H9 (cell line): ENCODE measurements around the gene LZTS3. TPM values are rescaled to one million over a fixed set of nuclear protein-coding genes. Genes with fewer than 3 reads are reported as not detected.
"Not testable (repeated sequence)": the region's sequence is repeated elsewhere in the genome, so short reads cannot be mapped to it uniquely, and the experiment has no call there.

ENCODE experiments used
- DNase-seq: peaks from one replicate; pipeline ENCODE4 v3.0.0-alpha.2; 2017
- H2AFZ ChIP-seq: one replicate; pipeline ENCODE4 v1.6.1; 2013; ENCODE audit warnings: mild to moderate bottlenecking, low read length, control low read depth, moderate library complexity
- H2AK5ac ChIP-seq: 2 replicates; pipeline ENCODE4 v1.6.1; 2013; ENCODE audit warnings: low read length, control low read depth, mixed read lengths; ENCODE audit not compliant: insufficient read length
- H2BK120ac ChIP-seq: one replicate; pipeline ENCODE4 v1.6.1; 2013; ENCODE audit warnings: low read depth, mild to moderate bottlenecking, low read length, control low read depth, inconsistent platforms; ENCODE audit not compliant: poor library complexity, severe bottlenecking
- H2BK12ac ChIP-seq: 2 replicates; pipeline ENCODE4 v1.6.1; 2013; ENCODE audit warnings: low read length, control low read depth, mixed read lengths, low read depth; ENCODE audit not compliant: insufficient read length
- H2BK15ac ChIP-seq: 2 replicates; pipeline ENCODE4 v1.6.1; 2013; ENCODE audit warnings: low read depth, low read length, control low read depth
- H2BK20ac ChIP-seq: one replicate; pipeline ENCODE4 v1.6.1; 2013; ENCODE audit warnings: low read depth, mild to moderate bottlenecking, low read length, control low read depth, inconsistent platforms; ENCODE audit not compliant: poor library complexity, severe bottlenecking
- H2BK5ac ChIP-seq: 2 replicates; pipeline ENCODE4 v1.6.1; 2013; ENCODE audit warnings: low read length, control low read depth, mixed read lengths; ENCODE audit not compliant: insufficient read length
- H3K14ac ChIP-seq: 2 replicates; pipeline ENCODE4 v1.6.1; 2013; ENCODE audit warnings: low read length, control low read depth; ENCODE audit not compliant: insufficient read depth
- H3K18ac ChIP-seq: 2 replicates; pipeline ENCODE4 v1.6.1; 2013; ENCODE audit warnings: low read depth, mild to moderate bottlenecking, mixed read lengths, low read length, control low read depth; ENCODE audit not compliant: insufficient read length
- H3K23ac ChIP-seq: 2 replicates; pipeline ENCODE4 v1.6.1; 2013; ENCODE audit warnings: low read length, control low read depth, mixed read lengths, low read depth; ENCODE audit not compliant: insufficient read length
- H3K23me2 ChIP-seq: 2 replicates; pipeline ENCODE4 v1.6.1; 2013; ENCODE audit warnings: low read depth, mild to moderate bottlenecking, mixed read lengths, low read length, control low read depth; ENCODE audit not compliant: insufficient read length, poor library complexity, severe bottlenecking
- H3K27ac ChIP-seq: 2 replicates; pipeline ENCODE4 v1.5.1; 2013; ENCODE audit warnings: low read length, control low read depth, mixed read lengths, low read depth; ENCODE audit not compliant: insufficient read length
- H3K27me3 ChIP-seq: 2 replicates; pipeline ENCODE4 v1.6.1; 2013; ENCODE audit warnings: low read length, control low read depth, inconsistent platforms; ENCODE audit not compliant: insufficient read depth
- H3K4ac ChIP-seq: 2 replicates; pipeline ENCODE4 v1.6.1; 2013; ENCODE audit warnings: low read depth, mild to moderate bottlenecking, control low read depth, inconsistent platforms, low read length, moderate library complexity
- H3K4me1 ChIP-seq: 2 replicates; pipeline ENCODE4 v1.6.1; 2013; ENCODE audit warnings: low read length, control low read depth, inconsistent platforms; ENCODE audit not compliant: insufficient read depth
- H3K4me2 ChIP-seq: 2 replicates; pipeline ENCODE4 v1.6.1; 2013; ENCODE audit warnings: low read length, control low read depth, mixed read lengths; ENCODE audit not compliant: insufficient read length, insufficient read depth
- H3K56ac ChIP-seq: 2 replicates; pipeline ENCODE4 v1.6.1; 2013; ENCODE audit warnings: low read depth, mild to moderate bottlenecking, mixed read lengths, low read length, control low read depth; ENCODE audit not compliant: insufficient read length
- H3K79me1 ChIP-seq: 2 replicates; pipeline ENCODE4 v1.6.1; 2013; ENCODE audit warnings: low read depth, mild to moderate bottlenecking, moderate library complexity, low read length, control low read depth, inconsistent platforms; ENCODE audit not compliant: insufficient read depth, poor library complexity, severe bottlenecking
- H3K79me2 ChIP-seq: 2 replicates; pipeline ENCODE4 v1.6.1; 2013; ENCODE audit warnings: low read length, control low read depth, inconsistent platforms; ENCODE audit not compliant: insufficient read depth
- H3K9ac ChIP-seq: 2 replicates; pipeline ENCODE4 v1.6.1; 2013; ENCODE audit warnings: low read length, control low read depth, mixed read lengths; ENCODE audit not compliant: insufficient read length; ENCODE audit errors: extremely low read depth
- H3K9me3 ChIP-seq: one replicate; pipeline ENCODE4 v1.6.1; 2013; ENCODE audit warnings: low read depth, low read length, inconsistent platforms; ENCODE audit not compliant: control insufficient read depth
- H3T11ph ChIP-seq: one replicate; pipeline ENCODE4 v1.6.1; 2013; ENCODE audit warnings: mild to moderate bottlenecking, low read length, control low read depth, inconsistent platforms
- H4K20me1 ChIP-seq: one replicate; pipeline ENCODE4 v1.6.1; 2013; ENCODE audit not compliant: control insufficient read depth, insufficient read length, insufficient read depth
- H4K5ac ChIP-seq: 2 replicates; pipeline ENCODE4 v1.6.1; 2013; ENCODE audit warnings: low read depth, mild to moderate bottlenecking, mixed read lengths, low read length, control low read depth; ENCODE audit not compliant: insufficient read length
- H4K8ac ChIP-seq: replicated peaks from 2 replicates; pipeline ENCODE4 v1.6.1; 2013; ENCODE audit warnings: low read length, control low read depth, mixed read lengths, low read depth; ENCODE audit not compliant: insufficient read length
- H4K91ac ChIP-seq: 2 replicates; pipeline ENCODE4 v1.6.1; 2013; ENCODE audit warnings: low read depth, mild to moderate bottlenecking, moderate library complexity, mixed read lengths, low read length, control low read depth; ENCODE audit not compliant: insufficient read length
- H3K27ac Mint-ChIP-seq, 3 experiments: 2 replicates in 2 of 3; 3 replicates in 1 of 3; pipeline ENCODE4 v1.8.0; 2020 to 2021; ENCODE audit warnings: mixed read lengths in 3 of 3, mild to moderate bottlenecking in 1 of 3, moderate library complexity in 1 of 3
- H3K27me3 Mint-ChIP-seq: 2 replicates; pipeline ENCODE4 v1.8.0; 2021; ENCODE audit warnings: low read depth, mild to moderate bottlenecking, moderate library complexity, mixed read lengths
- H3K36me3 Mint-ChIP-seq, 3 experiments: 2 replicates in 2 of 3; 3 replicates in 1 of 3; pipeline ENCODE4 v1.8.0; 2020 to 2021; ENCODE audit warnings: low read depth in 3 of 3, mixed read lengths in 3 of 3; ENCODE audit not compliant: insufficient read depth in 1 of 3
- H3K4me1 Mint-ChIP-seq, 2 experiments: 2 replicates each; pipeline ENCODE4 v1.8.0; 2020; ENCODE audit warnings: mixed read lengths in 2 of 2
- H3K4me3 Mint-ChIP-seq, 2 experiments: 2 replicates in 1 of 2; 3 replicates in 1 of 2; pipeline ENCODE4 v1.8.0; 2020 to 2021; ENCODE audit warnings: mild to moderate bottlenecking in 2 of 2, mixed read lengths in 2 of 2, moderate library complexity in 1 of 2
- H3K9me3 Mint-ChIP-seq, 2 experiments: 2 replicates in 1 of 2; 3 replicates in 1 of 2; pipeline ENCODE4 v1.8.0; 2020; ENCODE audit warnings: mild to moderate bottlenecking in 2 of 2, mixed read lengths in 2 of 2, moderate library complexity in 1 of 2
- CTCF ChIP-seq: fragments of 200-600 bp; sonication (generic); conservative IDR thresholded peaks from 3 replicates; pipeline ENCODE4 v1.8.0; 2021; ENCODE audit warnings: antibody characterized with exemption, mild to moderate bottlenecking
- WGBS: extraction: QIAGEN DNeasy Blood & Tissue Kit; methylation state at CpG from one replicate; pipeline ENCODE4 v1.1.7; 2013; ENCODE audit warnings: missing lambda C conversion rate, low lambda C conversion rate, mixed read lengths; ENCODE audit not compliant: insufficient read length; ENCODE audit errors: extremely low coverage; 5-methylcytosine and 5-hydroxymethylcytosine counted together
- total RNA-seq: library from RNA; stranded (reverse); gene quantifications from 2 replicates; pipeline ENCODE4 v1.2.1, GENCODE V29; 2021

The LZTS3 gene
- total RNA-seq, 1 experiment from 2014 or later, result 20.8 TPM

- Histone ChIP-seq H2AK5ac (no peak overlapping the region), H3K23me2 (no peaks in the 10 kb centered on the region), H3K14ac (no peak overlapping the region), H3T11ph (no peak overlapping the region), H3K18ac (no peak overlapping the region), H3K23ac (no peak overlapping the region), H4K20me1 (no peaks in the 10 kb centered on the region), H3K56ac (no peak overlapping the region), H2AFZ (no peak overlapping the region), H2BK5ac (no peak overlapping the region), H3K4ac (no peak overlapping the region), H2BK20ac (no peak overlapping the region), H2BK120ac (no peak overlapping the region), H3K4me2 (no peak overlapping the region), H4K8ac (no peak overlapping the region), H3K9ac (no peak overlapping the region), H3K4me1 (no peaks in the 10 kb centered on the region), H3K9me3 (no peaks in the 10 kb centered on the region), H3K79me1 (no peaks in the 10 kb centered on the region), H3K27me3 (no peaks in the 10 kb centered on the region), H3K27ac (no peak overlapping the region), H4K5ac (no peak overlapping the region), H3K79me2 (no peaks in the 10 kb centered on the region), H4K91ac (no peak overlapping the region), H2BK12ac (no peak overlapping the region), H2BK15ac (no peak overlapping the region)
- Mint-ChIP-seq H3K9me3 (no peaks in the 10 kb centered on the region), H3K4me1 (no peaks in the 10 kb centered on the region; a peak in 1 of 4 replicates), H3K4me3 (no peak overlapping the region), H3K36me3 (peaks cover 30 to 47% (median 39%) of the 10 kb centered on the region in 3 experiments; a peak in 6 of 7 replicates), H3K27ac (peak overlapping the region in 2 of 3 experiments; percentile 61 to 88; a peak in 3 of 7 replicates), H3K27me3 (no peaks in the 10 kb centered on the region)
- TF ChIP-seq CTCF, result no peak
- no CpG with 5 or more reads among the region's 3 CpGs for WGBS
- no peak for DNase-seq
Observed at GRCh38 chr20:3188823-3189413, 15.6 kb upstream of the LZTS3 start.

DNA sequence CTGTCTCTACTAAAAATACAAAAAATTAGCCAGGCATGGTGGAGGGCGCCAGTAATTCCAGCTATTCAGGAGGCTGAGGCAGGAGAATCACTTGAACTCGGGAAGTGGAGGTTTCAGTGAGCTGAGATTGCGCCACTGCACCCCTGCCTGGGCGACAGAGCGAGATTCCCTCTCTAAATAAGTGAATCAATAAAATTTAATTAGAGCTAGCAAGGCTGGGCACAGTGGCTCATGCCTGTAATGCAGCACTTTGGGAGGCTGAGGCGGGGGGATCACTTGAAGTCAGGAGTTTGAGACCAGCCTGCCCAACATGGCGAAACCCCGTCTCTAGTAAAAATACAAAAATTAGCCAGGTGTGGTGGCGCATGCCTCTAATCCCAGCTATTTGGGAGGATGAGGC is 14.5 kb upstream of the LZTS3 start:
- not testable (repeated sequence) for H3K9me3 Mint-ChIP-seq, H3K4me3 Mint-ChIP-seq, H4K20me1 ChIP-seq, H3T11ph ChIP-seq, H3K18ac ChIP-seq, H2BK120ac ChIP-seq, H3K79me2 ChIP-seq, H3K4me2 ChIP-seq, DNase-seq, H2BK20ac ChIP-seq, H3K27ac ChIP-seq, H3K4me1 Mint-ChIP-seq, H3K56ac ChIP-seq, H2AFZ ChIP-seq, H3K27me3 Mint-ChIP-seq, H4K8ac ChIP-seq, H3K4me1 ChIP-seq, H2BK12ac ChIP-seq, H2AK5ac ChIP-seq, H3K23ac ChIP-seq, H3K9me3 ChIP-seq, H3K79me1 ChIP-seq, H4K91ac ChIP-seq, H2BK5ac ChIP-seq, H3K4ac ChIP-seq, H3K9ac ChIP-seq, H3K27me3 ChIP-seq, H4K5ac ChIP-seq, H2BK15ac ChIP-seq, H3K23me2 ChIP-seq, H3K27ac Mint-ChIP-seq, H3K14ac ChIP-seq
- WGBS, result no CpG with 5 or more reads among the region's 9 CpGs
- H3K36me3 Mint-ChIP-seq, result peaks cover 28 to 38% (median 29%) of the 10 kb centered on the region in 3 experiments; a peak in 6 of 7 replicates
